ENCODE data around the gene GRN.
"Not testable (repeated sequence)": the region's sequence is repeated elsewhere in the genome, so short reads cannot be mapped to it uniquely, and the experiment has no call there.

Gene GRN

GRCh38 chr17:44367231-44367979 is 22.3 kb downstream of the GRN start:
- Histone ChIP-seq H3K27ac (ENCODE audit: low read depth, low read length) (no peak overlapping the region), H3K9me3 (ENCODE audit: low read length) (no peaks in the 10 kb centered on the region), H3K27me3 (ENCODE audit: control insufficient read depth in 1 of 2, insufficient read depth in 2 of 2, low read length in 2 of 2) (peaks cover 0 to 9% of the 10 kb centered on the region in 2 donors), H3K9ac (ENCODE audit: low read length) (no peak overlapping the region), H3K4me3 (ENCODE audit: low read depth in 1 of 2, low read length in 2 of 2) (no peak overlapping the region), H3K36me3 (ENCODE audit: insufficient read depth, low read length) (no peaks in the 10 kb centered on the region), H3K4me1 (ENCODE audit: insufficient read depth, low read length) (peaks cover 12% of the 10 kb centered on the region)

- H3K9ac ChIP-seq (ENCODE audit: low read length); H3K36me3 ChIP-seq (ENCODE audit: insufficient read depth, low read length); H3K4me1 ChIP-seq (ENCODE audit: insufficient read depth, low read length); H3K27ac ChIP-seq (ENCODE audit: low read depth, low read length); H3K9me3 ChIP-seq (ENCODE audit: low read length); H3K4me3 ChIP-seq (ENCODE audit: low read depth in 1 of 2, low read length in 2 of 2); H3K27me3 ChIP-seq (ENCODE audit: control insufficient read depth in 1 of 2, insufficient read depth in 2 of 2, low read length in 2 of 2): not testable (repeated sequence)
Observed at GRCh38 chr17:44368391-44369243, 23.5 kb downstream of the GRN start.

- not testable (repeated sequence) for H3K9me3 ChIP-seq (ENCODE audit: low read length); H3K27me3 ChIP-seq (ENCODE audit: control insufficient read depth in 1 of 2, insufficient read depth in 2 of 2, low read length in 2 of 2); H3K9ac ChIP-seq (ENCODE audit: low read length); H3K27ac ChIP-seq (ENCODE audit: low read depth, low read length); H3K36me3 ChIP-seq (ENCODE audit: insufficient read depth, low read length); H3K4me1 ChIP-seq (ENCODE audit: insufficient read depth, low read length); H3K4me3 ChIP-seq (ENCODE audit: low read depth in 1 of 2, low read length in 2 of 2)
Observed at GRCh38 chr17:44369414-44370023, 24.4 kb downstream of the GRN start.

GRCh38 chr17:44372036-44372435 is 26.9 kb downstream of the GRN start:
- no peak overlapping the region for H3K27ac ChIP-seq (ENCODE audit: low read depth, low read length)
- peaks cover 4% of the 10 kb centered on the region for H3K4me1 ChIP-seq (ENCODE audit: insufficient read depth, low read length)
- no peaks in the 10 kb centered on the region for H3K36me3 ChIP-seq (ENCODE audit: insufficient read depth, low read length)
- no peak overlapping the region for H3K9ac ChIP-seq (ENCODE audit: low read length)
- no peaks in the 10 kb centered on the region for H3K27me3 ChIP-seq (ENCODE audit: control insufficient read depth in 1 of 2, insufficient read depth in 2 of 2, low read length in 2 of 2)
- H3K4me3 ChIP-seq (ENCODE audit: low read depth in 1 of 2, low read length in 2 of 2): no peak overlapping the region
- no peaks in the 10 kb centered on the region for H3K9me3 ChIP-seq (ENCODE audit: low read length)

GRCh38 chr17:44374306-44375195 is 29.4 kb downstream of the GRN start:
- H3K9ac ChIP-seq (ENCODE audit: low read length): no peak overlapping the region
- H3K4me1 ChIP-seq (ENCODE audit: insufficient read depth, low read length): peaks cover 4% of the 10 kb centered on the region
- no peak overlapping the region for H3K4me3 ChIP-seq (ENCODE audit: low read depth in 1 of 2, low read length in 2 of 2)
- no peak overlapping the region for H3K27ac ChIP-seq (ENCODE audit: low read depth, low read length)
- no peaks in the 10 kb centered on the region for H3K36me3 ChIP-seq (ENCODE audit: insufficient read depth, low read length)
- H3K27me3 ChIP-seq (ENCODE audit: control insufficient read depth in 1 of 2, insufficient read depth in 2 of 2, low read length in 2 of 2): no peaks in the 10 kb centered on the region
- H3K9me3 ChIP-seq (ENCODE audit: low read length): no peaks in the 10 kb centered on the region

GRCh38 chr17:44375196-44376017 is 30.3 kb downstream of the GRN start:
- peaks cover 4% of the 10 kb centered on the region for H3K4me1 ChIP-seq (ENCODE audit: insufficient read depth, low read length)
- no peak overlapping the region for H3K27ac ChIP-seq (ENCODE audit: low read depth, low read length)
- no peaks in the 10 kb centered on the region for H3K36me3 ChIP-seq (ENCODE audit: insufficient read depth, low read length)
- no peaks in the 10 kb centered on the region for H3K27me3 ChIP-seq (ENCODE audit: control insufficient read depth in 1 of 2, insufficient read depth in 2 of 2, low read length in 2 of 2)
- H3K9ac ChIP-seq (ENCODE audit: low read length): no peak overlapping the region
- no peak overlapping the region for H3K4me3 ChIP-seq (ENCODE audit: low read depth in 1 of 2, low read length in 2 of 2)
- H3K9me3 ChIP-seq (ENCODE audit: low read length): no peaks in the 10 kb centered on the region

- H3K4me1 ChIP-seq (ENCODE audit: insufficient read depth, low read length): peaks cover 4% of the 10 kb centered on the region
- no peak overlapping the region for H3K27ac ChIP-seq (ENCODE audit: low read depth, low read length)
- H3K4me3 ChIP-seq (ENCODE audit: low read depth in 1 of 2, low read length in 2 of 2): no peak overlapping the region
- no peak overlapping the region for H3K9ac ChIP-seq (ENCODE audit: low read length)
- no peaks in the 10 kb centered on the region for H3K9me3 ChIP-seq (ENCODE audit: low read length)
- H3K27me3 ChIP-seq (ENCODE audit: control insufficient read depth in 1 of 2, insufficient read depth in 2 of 2, low read length in 2 of 2): no peaks in the 10 kb centered on the region
- H3K36me3 ChIP-seq (ENCODE audit: insufficient read depth, low read length): no peaks in the 10 kb centered on the region
Observed at GRCh38 chr17:44376124-44376523, 31.0 kb downstream of the GRN start.

GRCh38 chr17:44376779-44377178 is 31.7 kb downstream of the GRN start:
- no peak overlapping the region for H3K27ac ChIP-seq (ENCODE audit: low read depth, low read length)
- no peaks in the 10 kb centered on the region for H3K9me3 ChIP-seq (ENCODE audit: low read length)
- no peak overlapping the region for H3K4me3 ChIP-seq (ENCODE audit: low read depth in 1 of 2, low read length in 2 of 2)
- H3K27me3 ChIP-seq (ENCODE audit: control insufficient read depth in 1 of 2, insufficient read depth in 2 of 2, low read length in 2 of 2): no peaks in the 10 kb centered on the region
- no peak overlapping the region for H3K9ac ChIP-seq (ENCODE audit: low read length)
- H3K4me1 ChIP-seq (ENCODE audit: insufficient read depth, low read length): peaks cover 4% of the 10 kb centered on the region
- H3K36me3 ChIP-seq (ENCODE audit: insufficient read depth, low read length): no peaks in the 10 kb centered on the region

- Histone ChIP-seq H3K9me3 (ENCODE audit: low read length) (no peaks in the 10 kb centered on the region), H3K27me3 (ENCODE audit: control insufficient read depth in 1 of 2, insufficient read depth in 2 of 2, low read length in 2 of 2) (no peaks in the 10 kb centered on the region), H3K9ac (ENCODE audit: low read length) (no peak overlapping the region), H3K4me3 (ENCODE audit: low read depth in 1 of 2, low read length in 2 of 2) (no peak overlapping the region), H3K36me3 (ENCODE audit: insufficient read depth, low read length) (no peaks in the 10 kb centered on the region), H3K27ac (ENCODE audit: low read depth, low read length) (no peak overlapping the region), H3K4me1 (ENCODE audit: insufficient read depth, low read length) (peaks cover 4% of the 10 kb centered on the region)
Observed at GRCh38 chr17:44378171-44378705, 33.1 kb downstream of the GRN start.

GRCh38 chr17:44379887-44380286 is 34.8 kb downstream of the GRN start:
- H3K9me3 ChIP-seq (ENCODE audit: low read length): no peaks in the 10 kb centered on the region
- H3K9ac ChIP-seq (ENCODE audit: low read length): no peak overlapping the region
- peaks cover 0 to 7% of the 10 kb centered on the region in 2 donors for H3K27me3 ChIP-seq (ENCODE audit: control insufficient read depth in 1 of 2, insufficient read depth in 2 of 2, low read length in 2 of 2)
- H3K4me1 ChIP-seq (ENCODE audit: insufficient read depth, low read length): peaks cover 10% of the 10 kb centered on the region
- H3K36me3 ChIP-seq (ENCODE audit: insufficient read depth, low read length): no peaks in the 10 kb centered on the region
- H3K27ac ChIP-seq (ENCODE audit: low read depth, low read length): no peak overlapping the region
- no peak overlapping the region for H3K4me3 ChIP-seq (ENCODE audit: low read depth in 1 of 2, low read length in 2 of 2)
